GM18507 (cell line): ENCODE data around the gene HADH.
"Not testable (repeated sequence)": the region's sequence is repeated elsewhere in the genome, so short reads cannot be mapped to it uniquely, and the experiment has no call there.

Experiments used
- DNase-seq: peaks from one replicate; pipeline ENCODE4 v3.0.0; 2011; ENCODE audit warnings: low read depth; ENCODE audit not compliant: insufficient read length; ENCODE audit errors: extremely low spot score
- FAIRE-seq: peaks from 2 replicates; lab custom pipeline; 2011; peaks lifted over from hg19 to GRCh38; lab: Jason Lieb, UNC

HADH gene

DNA sequence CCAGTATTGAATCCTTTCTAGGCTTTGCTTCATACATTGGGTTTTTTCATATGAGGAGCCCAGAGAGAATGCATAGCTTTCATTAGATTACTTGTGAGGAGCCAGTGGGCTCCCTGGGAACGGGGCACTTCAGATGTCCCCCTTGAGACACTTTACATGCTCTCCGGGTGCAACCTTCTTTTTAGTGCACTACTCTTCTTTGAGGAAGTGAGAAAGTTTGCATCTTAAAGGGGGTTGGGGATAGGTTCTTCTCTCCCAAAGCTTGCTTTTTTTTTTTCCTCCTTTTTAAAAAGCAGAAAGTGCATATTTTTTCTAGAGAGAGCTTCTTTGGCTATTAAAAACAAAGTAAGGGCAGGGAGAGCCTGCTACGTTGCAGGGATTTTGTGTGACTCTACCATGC is 4.3 kb downstream of the HADH start:
- FAIRE-seq, result peak; percentile 67
- DNase-seq, result no peak

DNA sequence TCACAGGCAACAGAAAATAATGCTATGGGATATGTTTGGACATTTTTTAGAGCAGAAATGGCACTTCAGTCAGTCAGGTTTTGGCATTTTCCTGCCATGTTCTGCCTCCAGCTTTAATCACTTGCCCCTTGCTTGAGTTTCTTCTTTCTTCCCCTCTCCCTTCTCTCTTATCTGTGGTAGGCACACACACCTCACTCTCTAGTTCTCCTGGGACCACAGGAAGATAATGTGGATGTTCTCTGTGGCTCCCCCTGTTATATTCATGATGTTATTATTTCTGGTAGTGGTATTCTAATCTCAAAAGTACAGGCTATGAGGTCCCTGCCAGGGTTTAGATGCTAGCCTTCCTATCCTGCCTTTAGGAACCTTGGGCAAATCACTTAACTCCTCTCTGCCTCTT is 5.2 kb downstream of the HADH start:
- no peak for FAIRE-seq

DNA sequence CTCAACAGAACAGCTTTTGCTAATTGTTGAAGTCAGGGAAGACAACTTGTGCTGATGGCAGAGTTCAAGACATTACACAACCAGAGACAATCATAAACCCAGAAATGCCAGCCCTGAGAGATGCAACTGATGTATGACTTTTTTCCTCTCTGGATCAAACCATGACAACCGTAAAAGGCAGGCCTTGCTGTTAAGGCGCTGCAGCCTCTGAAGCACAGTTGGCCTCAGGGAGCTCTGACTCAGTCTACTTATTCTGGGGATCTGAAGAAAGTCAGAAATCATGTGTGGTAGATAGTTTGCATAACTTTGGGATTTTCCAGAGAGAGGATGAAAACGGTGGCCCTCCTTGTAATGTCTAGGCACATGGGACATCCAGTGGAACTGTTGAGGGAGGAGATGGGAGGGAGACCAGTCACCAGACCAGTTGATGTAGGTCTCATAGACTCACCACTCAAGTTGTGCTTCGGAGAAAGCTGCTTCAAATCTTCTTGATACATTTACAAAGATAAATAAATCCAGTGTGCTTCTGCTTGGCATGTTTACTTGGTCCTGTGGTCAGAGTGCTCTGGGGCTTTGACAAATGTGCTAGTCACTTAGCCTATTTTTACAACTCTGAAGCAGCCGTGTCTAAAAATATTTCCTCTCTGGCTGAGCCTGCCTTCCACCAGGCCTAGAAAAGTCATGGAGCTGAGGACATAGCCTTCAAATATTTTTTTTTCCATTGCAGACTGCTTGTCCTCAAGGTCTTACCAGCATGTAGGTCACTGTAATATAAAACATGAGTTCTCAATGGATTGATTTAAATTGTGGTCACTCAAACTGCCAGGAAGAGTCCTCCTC is 7.5 kb downstream of the HADH start:
- no peak for DNase-seq
- FAIRE-seq, result no peak

More for the DNA sequence above, 5.2 kb downstream of the HADH start:
- DNase-seq, result no peak

DNA sequence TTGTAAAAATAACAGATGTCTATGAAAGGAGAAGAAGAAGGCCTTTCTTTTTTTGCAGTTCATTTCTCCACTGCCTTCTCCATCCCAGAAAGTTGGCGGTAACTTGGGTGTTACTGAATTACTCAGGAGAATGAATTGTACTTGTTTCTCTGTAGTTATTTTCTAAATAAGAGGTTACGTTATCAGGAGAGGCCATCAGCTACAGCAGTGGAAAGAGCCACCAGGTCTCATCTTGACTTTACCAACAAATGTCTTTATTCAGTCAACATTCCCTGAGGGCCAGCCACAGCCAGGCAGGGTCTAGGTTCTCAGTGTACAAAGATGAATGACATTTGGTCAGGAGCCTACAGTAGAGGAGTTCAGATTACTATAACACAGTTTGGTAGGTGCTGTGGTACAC is 8.1 kb downstream of the HADH start:
- FAIRE-seq, result no peak

GRCh38 chr4:107999932-108000539 is 10.3 kb downstream of the HADH start:
- no peak for FAIRE-seq
- no peak for DNase-seq

More for the DNA sequence above, 8.1 kb downstream of the HADH start:
- no peak for DNase-seq

- FAIRE-seq (no peak), DNase-seq (no peak)
Observed at GRCh38 chr4:108001540-108002135, 11.9 kb downstream of the HADH start.

DNA sequence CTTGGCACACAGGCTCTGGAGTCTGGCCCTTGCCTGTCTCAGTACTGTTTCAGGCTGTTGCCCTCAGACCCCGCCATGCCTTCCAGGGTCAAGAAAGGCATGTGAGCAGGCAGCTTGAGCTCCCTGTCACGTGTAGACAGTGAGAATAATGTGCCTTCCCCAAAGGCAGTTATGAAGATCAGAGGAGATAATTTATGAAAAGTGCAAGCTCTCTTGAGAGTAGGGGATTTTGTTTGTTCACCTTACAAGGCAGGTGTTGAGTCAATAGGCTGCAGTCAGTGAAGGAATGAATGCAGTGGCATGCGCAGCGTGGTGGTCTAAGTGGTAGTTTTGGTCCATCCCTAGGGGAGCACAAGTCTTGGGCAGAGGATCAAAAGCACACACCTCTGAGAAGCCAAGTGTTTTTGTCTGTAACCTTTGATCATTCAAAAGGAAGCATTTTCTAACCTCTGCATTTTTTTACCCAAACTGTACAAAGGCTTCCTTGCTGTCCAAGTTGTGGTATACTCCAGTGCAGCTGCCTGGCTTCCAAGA is 14.4 kb downstream of the HADH start:
- DNase-seq, result no peak
- no peak for FAIRE-seq

- DNase-seq (no peak), FAIRE-seq (no peak)
Observed at GRCh38 chr4:108004646-108005045, 15.0 kb downstream of the HADH start.

GRCh38 chr4:108005807-108006206 is 16.1 kb downstream of the HADH start:
- DNase-seq, result no peak
- no peak for FAIRE-seq

DNA sequence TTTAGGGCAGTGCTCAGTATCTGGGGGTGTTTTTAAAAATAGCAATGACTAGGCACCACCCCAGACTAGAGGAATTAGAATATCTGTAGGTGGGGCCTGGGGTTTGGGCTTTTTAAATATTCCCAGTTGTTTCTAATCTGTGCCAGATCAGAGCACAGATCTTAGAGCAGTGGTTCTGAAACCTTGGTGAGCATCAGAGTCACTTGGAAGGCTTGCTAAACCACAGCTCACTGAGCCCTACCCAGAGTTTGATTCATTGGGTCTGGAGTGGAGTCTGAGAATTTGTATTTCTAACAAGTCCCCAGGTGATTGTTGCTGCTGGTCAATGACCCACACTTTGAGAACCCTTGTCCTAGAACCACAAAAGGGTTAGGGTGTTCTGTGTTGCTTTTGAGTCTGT is 16.7 kb downstream of the HADH start:
- FAIRE-seq (no peak), DNase-seq (no peak)

- FAIRE-seq (no peak), DNase-seq (no peak)
Observed at GRCh38 chr4:108007984-108008383, 18.3 kb downstream of the HADH start.

DNA sequence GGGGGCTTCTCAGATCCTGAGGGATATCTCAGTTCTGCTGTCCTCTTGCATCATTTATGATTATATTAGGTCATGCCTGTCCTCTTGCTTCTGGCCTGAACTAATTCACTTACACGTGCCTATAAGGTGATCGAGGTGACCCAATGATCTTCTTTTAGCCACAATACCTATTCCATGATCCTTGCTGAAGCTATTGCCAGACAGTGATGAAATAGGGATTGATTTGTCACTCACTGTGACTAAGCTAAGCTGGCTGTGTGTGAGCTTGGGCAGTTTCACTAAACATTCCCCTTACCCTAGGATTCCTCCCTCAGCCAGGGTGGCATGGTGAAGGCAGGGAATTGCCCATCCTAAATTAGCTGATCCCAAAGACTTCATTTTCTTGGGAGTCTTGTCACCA is 19.0 kb downstream of the HADH start:
- FAIRE-seq (no peak), DNase-seq (no peak)

DNA sequence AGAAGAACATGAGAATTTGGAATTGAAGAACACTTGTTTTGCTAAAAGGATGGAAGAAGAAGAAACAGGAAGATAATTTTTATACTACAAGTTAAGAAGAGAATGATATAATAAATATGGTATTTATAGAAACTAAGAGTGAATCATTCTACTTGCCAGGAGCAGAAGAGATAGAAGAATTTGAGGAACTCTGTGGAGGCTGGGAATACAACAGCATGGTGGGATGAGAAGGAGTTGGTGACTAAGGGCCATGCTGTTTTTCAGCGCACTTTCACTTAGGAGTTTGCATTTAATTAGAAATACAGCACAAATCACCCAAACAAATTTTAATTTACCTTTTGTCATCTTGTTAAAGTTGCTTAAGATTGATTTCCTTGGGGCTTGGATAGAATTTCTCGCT is 20.5 kb downstream of the HADH start:
- no peak for FAIRE-seq
- no peak for DNase-seq

GRCh38 chr4:108012382-108012781 is 22.7 kb downstream of the HADH start:
- not testable (repeated sequence) for DNase-seq, FAIRE-seq

- FAIRE-seq (no peak), DNase-seq (no peak)
Observed at GRCh38 chr4:108013327-108013726, 23.6 kb downstream of the HADH start.

DNA sequence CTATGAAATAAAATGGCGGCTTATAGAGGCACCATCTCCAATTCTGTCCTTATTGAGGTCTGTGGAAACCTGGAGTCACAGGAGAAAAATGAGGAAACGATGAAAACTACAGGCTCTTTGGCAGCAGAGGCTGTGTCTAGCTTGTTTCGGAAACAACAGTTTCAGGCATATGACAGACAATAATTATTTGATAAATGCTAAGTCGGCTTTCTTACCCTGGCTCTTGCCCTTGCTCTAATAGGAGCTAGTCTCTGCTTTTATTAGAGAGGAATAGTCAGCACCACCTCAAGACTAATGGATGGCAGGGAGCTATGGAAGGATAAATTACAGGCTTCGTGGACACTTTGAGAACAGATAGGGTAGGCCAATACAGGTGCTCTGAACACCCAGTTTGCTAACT is 24.3 kb downstream of the HADH start:
- FAIRE-seq (no peak), DNase-seq (no peak)

DNA sequence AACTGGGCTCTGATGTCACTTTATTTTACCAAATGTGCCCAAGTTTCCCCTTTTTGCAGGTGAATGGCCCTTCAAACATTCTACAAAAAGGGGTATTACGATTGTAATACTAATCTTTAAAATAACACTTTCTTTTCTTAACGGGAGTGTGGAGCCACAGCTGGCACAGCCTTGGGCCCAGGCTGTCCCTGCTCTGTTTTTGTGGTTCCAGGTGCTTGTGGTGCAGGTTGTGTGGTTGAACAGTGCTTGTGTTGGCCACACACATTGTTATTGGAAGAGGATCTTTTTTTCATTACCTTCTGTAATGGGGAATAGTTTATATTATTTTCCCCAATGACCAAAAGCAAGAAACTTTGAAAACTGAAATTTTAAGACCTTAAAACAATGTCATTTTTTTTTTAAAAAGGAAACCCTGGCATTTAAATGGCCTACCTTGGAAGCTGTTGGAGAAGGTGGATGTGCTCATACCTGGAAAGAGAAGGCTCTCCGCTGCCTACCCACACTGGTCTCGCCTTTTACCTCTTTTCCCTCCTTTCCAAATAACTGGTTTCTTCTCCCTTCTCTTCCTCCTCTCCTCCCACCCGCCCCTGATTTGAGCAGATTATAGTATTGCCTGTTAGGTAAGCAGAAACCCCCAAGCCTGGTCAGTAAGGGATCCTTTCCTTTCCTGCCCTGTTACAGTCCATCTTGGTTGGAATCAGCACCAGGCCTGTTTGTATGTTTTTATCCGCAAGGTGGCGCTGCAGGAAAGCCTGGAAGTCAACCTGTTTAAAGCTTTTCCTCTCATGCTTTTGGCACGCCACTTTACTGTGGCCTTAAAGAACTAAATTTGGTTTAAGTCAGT is 28.6 kb downstream of the HADH start:
- DNase-seq, result peak; percentile 32
- FAIRE-seq, result peak; percentile 89

- DNase-seq (no peak), FAIRE-seq (no peak)
Observed at GRCh38 chr4:108018884-108019187, 29.1 kb downstream of the HADH start.

DNA sequence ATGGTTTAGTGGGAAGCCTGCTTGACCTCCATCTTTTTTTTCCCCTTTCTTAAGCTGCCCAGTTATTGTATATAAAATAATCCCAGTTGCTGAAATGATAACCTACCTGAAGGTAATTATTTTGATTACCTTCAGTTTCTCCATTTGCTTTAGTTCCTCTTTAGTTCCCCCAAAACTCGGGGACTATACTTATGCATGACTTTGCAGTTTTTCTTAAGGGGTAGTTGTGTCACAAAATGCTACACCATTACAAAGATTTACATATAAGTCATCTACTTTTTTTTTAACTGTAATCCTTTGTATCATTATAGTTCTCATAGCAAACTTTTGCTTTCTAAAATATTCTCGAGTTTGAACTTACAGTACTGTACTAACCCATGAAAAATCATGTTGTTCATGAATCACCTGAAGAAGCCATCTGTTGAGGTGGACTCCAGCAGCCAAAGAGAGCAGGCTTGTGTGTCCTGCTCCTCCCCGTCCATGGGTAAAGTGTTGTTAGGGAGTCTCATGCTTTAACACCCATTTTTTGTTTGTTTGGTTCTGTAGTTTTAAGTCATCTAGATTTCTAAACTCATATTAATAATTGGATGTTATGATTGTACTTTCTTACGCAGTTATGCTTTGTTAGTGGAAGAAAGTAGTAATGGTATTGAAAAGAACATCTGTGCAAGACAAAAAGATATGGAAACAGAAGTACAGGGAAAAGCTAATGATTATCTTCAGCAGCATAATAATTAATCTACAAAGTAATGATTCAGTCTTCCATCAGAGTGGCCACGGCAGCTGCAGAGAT is 34.6 kb downstream of the HADH start:
- DNase-seq (no peak), FAIRE-seq (no peak)
